ENCODE data around the gene ZCCHC14. TPM values are rescaled to one million over a fixed set of nuclear protein-coding genes. Genes with fewer than 3 reads are reported as not detected.

Gene ZCCHC14
- total RNA-seq, 1 experiment from 2014 or later: 37.8 TPM

- no TSS peak for BruUV-seq (replicated peaks)
- peaks cover 9% of the 10 kb centered on the region; the same call in 1 of the 2 replicates for H4K20me1 ChIP-seq (ENCODE audit: insufficient read depth)
- no peaks in the 10 kb centered on the region for H3K9me3 ChIP-seq (ENCODE audit: control insufficient read depth in 1 of 2, insufficient read depth in 1 of 2, low read depth in 1 of 2, low read length in 2 of 2)
- H3K4me3 ChIP-seq (replicated peaks in 1 of 2; ENCODE audit: low read depth in 1 of 2, low read length in 2 of 2): no peak overlapping the region
- no peak overlapping the region for H3K9ac ChIP-seq (ENCODE audit: low read length)
- intact Hi-C loops (cut with micrococcal nuclease): no loop called here
- no peak overlapping the region for H3K27ac ChIP-seq (ENCODE audit: low read depth, low read length)
- H3K36me3 ChIP-seq (ENCODE audit: control insufficient read depth in 1 of 2, insufficient read depth in 2 of 2, low read length in 2 of 2): peaks cover 5% of the 10 kb centered on the region in 2 experiments; a peak in 2 of 4 replicates
- H3K27me3 ChIP-seq (ENCODE audit: insufficient read depth, low read length): no peaks in the 10 kb centered on the region
- ChIA-PET CTCF (interaction anchor here (1.2 to 1.6 kb wide), 4 partner anchors 11 to 241 kb away, joined by 3 to 24 read pairs (median 10); partner anchors contain the start of gene FBXO31), RAD21 (ENCODE audit: low non-redundant PET in 1 of 2, low total read pairs in 2 of 2, uncharacterized antibody in 2 of 2, unreplicated experiment in 2 of 2) (no interaction called here), POLR2A (interaction anchor here (1.3 to 1.6 kb wide), 4 partner anchors 10 to 241 kb away, joined by 3 to 17 read pairs (median 10); partner anchors contain the start of gene FBXO31)
- no peaks in the 10 kb centered on the region for H3K9me2 ChIP-seq (ENCODE audit: insufficient read depth)
- H3K4me2 ChIP-seq (ENCODE audit: low read length): no peak overlapping the region
- TF ChIP-seq EGR1 (IDR thresholded peaks at IDR 0.05; ENCODE audit: low read depth) (no peak), TCF7L2 (IDR thresholded peaks at IDR 0.05; ENCODE audit: borderline replicate concordance, extremely low read depth, insufficient read depth, insufficient read length) (no peak)
- peaks cover 27 to 34% of the 10 kb centered on the region in 2 experiments for H3K4me1 ChIP-seq (ENCODE audit: control insufficient read depth in 1 of 2, insufficient read depth in 2 of 2, low read length in 2 of 2)
- H3K79me2 ChIP-seq (ENCODE audit: insufficient read depth, low read length): peaks cover 38% of the 10 kb centered on the region
- DNase-seq (ENCODE audit: low read depth, low spot score): no peak
- H2AFZ ChIP-seq (ENCODE audit: low read depth, low read length, poor library complexity, severe bottlenecking): no peak overlapping the region
- ATAC-seq: no peak
Observed at GRCh38 chr16:87395181-87395842, 97.5 kb downstream of the ZCCHC14 start.

- no peaks in the 10 kb centered on the region for H3K27me3 ChIP-seq (ENCODE audit: insufficient read depth, low read length)
- H3K4me1 ChIP-seq (ENCODE audit: control insufficient read depth in 1 of 2, insufficient read depth in 2 of 2, low read length in 2 of 2): peaks cover 39 to 46% of the 10 kb centered on the region in 2 experiments
- BruUV-seq (replicated peaks): no TSS peak
- H2AFZ ChIP-seq (ENCODE audit: low read depth, low read length, poor library complexity, severe bottlenecking): no peak overlapping the region
- no peaks in the 10 kb centered on the region for H3K9me3 ChIP-seq (ENCODE audit: control insufficient read depth in 1 of 2, insufficient read depth in 1 of 2, low read depth in 1 of 2, low read length in 2 of 2)
- peak overlapping the region; percentile 72; a peak in 3 of 4 replicates for H3K4me3 ChIP-seq (replicated peaks in 1 of 2; ENCODE audit: low read depth in 1 of 2, low read length in 2 of 2)
- no peak overlapping the region for H3K9ac ChIP-seq (ENCODE audit: low read length)
- ChIA-PET RAD21 (ENCODE audit: low non-redundant PET in 1 of 2, low total read pairs in 2 of 2, uncharacterized antibody in 2 of 2, unreplicated experiment in 2 of 2) (no interaction called here), POLR2A (interaction anchor here (0.6 to 1.7 kb wide), 6 partner anchors 9 to 284 kb away, joined by 3 to 17 read pairs (median 6); partner anchors contain the start of gene FBXO31), CTCF (interaction anchor here (0.7 to 1.6 kb wide), 4 partner anchors 10 to 242 kb away, joined by 3 to 24 read pairs (median 14); partner anchors contain the start of gene FBXO31)
- intact Hi-C loops (cut with micrococcal nuclease): no loop called here
- H3K36me3 ChIP-seq (ENCODE audit: control insufficient read depth in 1 of 2, insufficient read depth in 2 of 2, low read length in 2 of 2): no peaks in the 10 kb centered on the region; a peak in 1 of 4 replicates
- H3K27ac ChIP-seq (ENCODE audit: low read depth, low read length): no peak overlapping the region
- ATAC-seq: no peak
- no peaks in the 10 kb centered on the region for H3K9me2 ChIP-seq (ENCODE audit: insufficient read depth)
- peaks cover 34% of the 10 kb centered on the region for H3K79me2 ChIP-seq (ENCODE audit: insufficient read depth, low read length)
- no peak for DNase-seq (ENCODE audit: low read depth, low spot score)
- peak overlapping the region; percentile 87 for H3K4me2 ChIP-seq (ENCODE audit: low read length)
- H4K20me1 ChIP-seq (ENCODE audit: insufficient read depth): 0 out of 2 replicates have a peak, but pooled peaks cover 7% of the 10 kb centered on the region
- TF ChIP-seq JUND (IDR thresholded peaks at IDR 0.05) (no peak), ZFX (IDR thresholded peaks at IDR 0.05) (no peak), CTCF (IDR thresholded peaks at IDR 0.05 in 2 of 3, conservative IDR thresholded peaks at IDR 0.05 in 1 of 3; ENCODE audit: borderline replicate concordance in 1 of 3, insufficient read depth in 1 of 3, low read depth in 2 of 3, low read length in 2 of 3) (no peak), EZH2phosphoT487 (IDR thresholded peaks at IDR 0.05; ENCODE audit: borderline replicate concordance) (no peak), SRF (IDR thresholded peaks at IDR 0.05; ENCODE audit: low read depth) (no peak), CEBPB (IDR thresholded peaks at IDR 0.05; ENCODE audit: low read depth) (no peak), POLR2AphosphoS5 (IDR thresholded peaks at IDR 0.05; ENCODE audit: low read depth, low read length) (no peak), POLR2A (IDR thresholded peaks at IDR 0.05; ENCODE audit: borderline replicate concordance, extremely low read depth, insufficient read depth, insufficient read length) (no peak), EZH2 (IDR thresholded peaks at IDR 0.05) (no peak), FOSL1 (IDR thresholded peaks at IDR 0.05; ENCODE audit: low read depth) (no peak)
- TF ChIP-seq, protein P1, sequence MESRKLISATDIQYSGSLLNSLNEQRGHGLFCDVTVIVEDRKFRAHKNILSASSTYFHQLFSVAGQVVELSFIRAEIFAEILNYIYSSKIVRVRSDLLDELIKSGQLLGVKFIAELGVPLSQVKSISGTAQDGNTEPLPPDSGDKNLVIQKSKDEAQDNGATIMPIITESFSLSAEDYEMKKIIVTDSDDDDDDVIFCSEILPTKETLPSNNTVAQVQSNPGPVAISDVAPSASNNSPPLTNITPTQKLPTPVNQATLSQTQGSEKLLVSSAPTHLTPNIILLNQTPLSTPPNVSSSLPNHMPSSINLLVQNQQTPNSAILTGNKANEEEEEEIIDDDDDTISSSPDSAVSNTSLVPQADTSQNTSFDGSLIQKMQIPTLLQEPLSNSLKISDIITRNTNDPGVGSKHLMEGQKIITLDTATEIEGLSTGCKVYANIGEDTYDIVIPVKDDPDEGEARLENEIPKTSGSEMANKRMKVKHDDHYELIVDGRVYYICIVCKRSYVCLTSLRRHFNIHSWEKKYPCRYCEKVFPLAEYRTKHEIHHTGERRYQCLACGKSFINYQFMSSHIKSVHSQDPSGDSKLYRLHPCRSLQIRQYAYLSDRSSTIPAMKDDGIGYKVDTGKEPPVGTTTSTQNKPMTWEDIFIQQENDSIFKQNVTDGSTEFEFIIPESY (IDR thresholded peaks at IDR 0.05; ENCODE audit: extremely low read depth, insufficient replicate concordance, low read length): no peak
Observed at GRCh38 chr16:87393680-87394055, 99.2 kb downstream of the ZCCHC14 start.

All from HCT116 (cell line).